ENCODE results near the gene CFAP74. TPM values are rescaled to one million over a fixed set of nuclear protein-coding genes. Genes with fewer than 3 reads are reported as not detected.

Gene CFAP74
- polyA plus RNA-seq, 1 donor (not counting 4 experiments of a cell fraction or from before 2014, with no cell fraction given) = not detected

- Histone ChIP-seq H3K9me1 (ENCODE audit: control insufficient read depth, extremely low read depth, insufficient read depth, low read length) (no peaks in the 10 kb centered on the region), H3K9me3 (ENCODE audit: control insufficient read depth, low read depth, low read length) (no peaks in the 10 kb centered on the region), H3K4me1 (ENCODE audit: control insufficient read depth, extremely low read depth, insufficient read depth, low read length) (no peaks in the 10 kb centered on the region), H3K9ac (ENCODE audit: control insufficient read depth, extremely low read depth, insufficient read depth, low read length) (no peak overlapping the region), H3K4me2 (ENCODE audit: control insufficient read depth, extremely low read depth, insufficient read depth, low read depth, low read length) (no peak overlapping the region), H3K27ac (ENCODE audit: control insufficient read depth, insufficient read depth, low read length) (no peak overlapping the region), H4K20me1 (ENCODE audit: control insufficient read depth, extremely low read depth, insufficient read depth, low read length) (no peaks in the 10 kb centered on the region), H2AFZ (ENCODE audit: control insufficient read depth, low read length) (no peak overlapping the region), H3K36me3 (ENCODE audit: control insufficient read depth in 2 of 2, extremely low read depth in 1 of 2, insufficient read depth in 2 of 2, low read length in 2 of 2) (no peaks in the 10 kb centered on the region), H3K27me3 (ENCODE audit: control insufficient read depth, extremely low read depth, insufficient read depth, low read length) (peaks cover 6% of the 10 kb centered on the region), H3K79me2 (ENCODE audit: control insufficient read depth, insufficient read depth, low read length) (no peaks in the 10 kb centered on the region), H3K4me3 (ENCODE audit: control insufficient read depth in 2 of 3, extremely low read depth in 1 of 3, insufficient read depth in 2 of 3, low read depth in 1 of 3, low read length in 3 of 3) (no peak overlapping the region)
- FAIRE-seq (no peak), DNase-seq (ENCODE audit: low read depth, low spot score) (no peak)
- TF ChIP-seq, protein P1, sequence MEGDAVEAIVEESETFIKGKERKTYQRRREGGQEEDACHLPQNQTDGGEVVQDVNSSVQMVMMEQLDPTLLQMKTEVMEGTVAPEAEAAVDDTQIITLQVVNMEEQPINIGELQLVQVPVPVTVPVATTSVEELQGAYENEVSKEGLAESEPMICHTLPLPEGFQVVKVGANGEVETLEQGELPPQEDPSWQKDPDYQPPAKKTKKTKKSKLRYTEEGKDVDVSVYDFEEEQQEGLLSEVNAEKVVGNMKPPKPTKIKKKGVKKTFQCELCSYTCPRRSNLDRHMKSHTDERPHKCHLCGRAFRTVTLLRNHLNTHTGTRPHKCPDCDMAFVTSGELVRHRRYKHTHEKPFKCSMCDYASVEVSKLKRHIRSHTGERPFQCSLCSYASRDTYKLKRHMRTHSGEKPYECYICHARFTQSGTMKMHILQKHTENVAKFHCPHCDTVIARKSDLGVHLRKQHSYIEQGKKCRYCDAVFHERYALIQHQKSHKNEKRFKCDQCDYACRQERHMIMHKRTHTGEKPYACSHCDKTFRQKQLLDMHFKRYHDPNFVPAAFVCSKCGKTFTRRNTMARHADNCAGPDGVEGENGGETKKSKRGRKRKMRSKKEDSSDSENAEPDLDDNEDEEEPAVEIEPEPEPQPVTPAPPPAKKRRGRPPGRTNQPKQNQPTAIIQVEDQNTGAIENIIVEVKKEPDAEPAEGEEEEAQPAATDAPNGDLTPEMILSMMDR (optimal IDR thresholded peaks at IDR 0.05 in 1 of 3, IDR thresholded peaks at IDR 0.05 in 1 of 3, conservative IDR thresholded peaks at IDR 0.05 in 1 of 3; ENCODE audit: extremely low read depth in 1 of 3, insufficient read depth in 2 of 3, low read length in 3 of 3) = no peak
- no peak for TF ChIP-seq EZH2 (IDR thresholded peaks at IDR 0.05; ENCODE audit: low read length)
- dilution Hi-C loops (cut with MboI; ENCODE audit: extremely low pct_ligation_motif_present, low sequenced_read_pairs) = no loop called here
These were observed 89.2 kb downstream of the CFAP74 start for GRCh38 chr1:1914101-1914970.

- peaks cover 17% of the 10 kb centered on the region for H3K4me1 ChIP-seq (ENCODE audit: control insufficient read depth, extremely low read depth, insufficient read depth, low read length)
- no peak overlapping the region for H3K9ac ChIP-seq (ENCODE audit: control insufficient read depth, extremely low read depth, insufficient read depth, low read length)
- no peaks in the 10 kb centered on the region for H3K79me2 ChIP-seq (ENCODE audit: control insufficient read depth, insufficient read depth, low read length)
- no peaks in the 10 kb centered on the region for H4K20me1 ChIP-seq (ENCODE audit: control insufficient read depth, extremely low read depth, insufficient read depth, low read length)
- no peak for DNase-seq (ENCODE audit: low read depth, low spot score)
- no peak overlapping the region for H3K4me3 ChIP-seq (ENCODE audit: control insufficient read depth in 2 of 3, extremely low read depth in 1 of 3, insufficient read depth in 2 of 3, low read depth in 1 of 3, low read length in 3 of 3)
- H2AFZ ChIP-seq (ENCODE audit: control insufficient read depth, low read length) = no peak overlapping the region
- no peaks in the 10 kb centered on the region for H3K9me3 ChIP-seq (ENCODE audit: control insufficient read depth, low read depth, low read length)
- no peaks in the 10 kb centered on the region for H3K9me1 ChIP-seq (ENCODE audit: control insufficient read depth, extremely low read depth, insufficient read depth, low read length)
- no peak overlapping the region for H3K4me2 ChIP-seq (ENCODE audit: control insufficient read depth, extremely low read depth, insufficient read depth, low read depth, low read length)
- no peak for TF ChIP-seq EZH2 (IDR thresholded peaks at IDR 0.05; ENCODE audit: low read length)
- TF ChIP-seq, protein P1 (optimal IDR thresholded peaks at IDR 0.05 in 1 of 3, IDR thresholded peaks at IDR 0.05 in 1 of 3, conservative IDR thresholded peaks at IDR 0.05 in 1 of 3; ENCODE audit: extremely low read depth in 1 of 3, insufficient read depth in 2 of 3, low read length in 3 of 3) = no peak
- H3K36me3 ChIP-seq (ENCODE audit: control insufficient read depth in 2 of 2, extremely low read depth in 1 of 2, insufficient read depth in 2 of 2, low read length in 2 of 2) = no peaks in the 10 kb centered on the region
- no peak for FAIRE-seq
- dilution Hi-C loops (cut with MboI; ENCODE audit: extremely low pct_ligation_motif_present, low sequenced_read_pairs) = no loop called here
- peaks cover 6% of the 10 kb centered on the region for H3K27me3 ChIP-seq (ENCODE audit: control insufficient read depth, extremely low read depth, insufficient read depth, low read length)
- H3K27ac ChIP-seq (ENCODE audit: control insufficient read depth, insufficient read depth, low read length) = no peak overlapping the region
These were observed 92.1 kb downstream of the CFAP74 start for GRCh38 chr1:1911350-1912041.
